ENCODE results near the gene SENP1. TPM values are rescaled to one million over a fixed set of nuclear protein-coding genes. Genes with fewer than 3 reads are reported as not detected.

The SENP1 gene
- total and polyA plus RNA-seq, 2 of the 13 experiments (the other 11 are each of a cell fraction or from before 2014, with no cell fraction given), result 14.0 to 20.2 TPM

- H3K9me3 ChIP-seq (ENCODE audit: low read length), result peaks cover 13% of the 10 kb centered on the region
- WGBS (ENCODE audit: low lambda C conversion rate), result 100% methylated on average over 2 of the region's 2 CpGs
- in situ Hi-C loops (cut with HindIII; ENCODE audit: extremely low pct_ligation_motif_present, low pct_unique_long_range_greater_than_20kb) (no loop called here), intact Hi-C loops (cut with micrococcal nuclease; ENCODE audit: unreplicated experiment) (no loop called here)
- no peaks in the 10 kb centered on the region for H4K20me1 ChIP-seq (ENCODE audit: insufficient read depth, low read length)
- FAIRE-seq, result no peak
- H3K27ac ChIP-seq (ENCODE audit: extremely low read length, insufficient read depth, low read length), result no peak overlapping the region
- no peak overlapping the region for H3K4me3 ChIP-seq (replicated peaks in 1 of 3; ENCODE audit: insufficient read depth in 1 of 3, low read depth in 2 of 3, low read length in 3 of 3)
- H3K27me3 ChIP-seq (ENCODE audit: control insufficient read depth in 1 of 2, insufficient read depth in 2 of 2, low read length in 2 of 2), result no peaks in the 10 kb centered on the region
- DNase-seq (ENCODE audit: low spot score), result no peak
- no peak overlapping the region for H3K4me2 ChIP-seq (ENCODE audit: low read depth, low read length)
- H2AFZ ChIP-seq (ENCODE audit: low read length), result no peak overlapping the region
- peaks cover 8 to 52% of the 10 kb centered on the region in 2 experiments for H3K36me3 ChIP-seq (replicated peaks in 1 of 2; ENCODE audit: control insufficient read depth in 1 of 2, insufficient read depth in 2 of 2, low read length in 2 of 2)
- BruUV-seq (replicated peaks), result no TSS peak
- CTCF ChIA-PET (ENCODE audit: low intra/inter-chr PET ratio, low total read pairs), result no interaction called here
- no peak for ATAC-seq
- peak; percentile 61 for TF ChIP-seq CEBPB (IDR thresholded peaks at IDR 0.05; ENCODE audit: borderline replicate concordance, low read depth, low read length)
- TF ChIP-seq KDM4B (CRISPR knock-in tag; IDR thresholded peaks at IDR 0.05), result no peak
- no peaks in the 10 kb centered on the region for H3K4me1 ChIP-seq (ENCODE audit: insufficient read depth, low read length)
- no peaks in the 10 kb centered on the region for H3K79me2 ChIP-seq (ENCODE audit: insufficient read depth, low read length)
- POLR2A ChIA-PET, result no interaction called here
- no peak overlapping the region for H3K9ac ChIP-seq (ENCODE audit: insufficient read depth, low read depth, low read length)
These were observed 45.4 kb downstream of the SENP1 start for GRCh38 chr12:48060474-48060873.

- DNase-seq (ENCODE audit: low spot score) (no peak), FAIRE-seq (no peak), ATAC-seq (no peak)
- Histone ChIP-seq H2AFZ (ENCODE audit: low read length) (no peak overlapping the region), H3K9ac (ENCODE audit: insufficient read depth, low read depth, low read length) (no peak overlapping the region), H3K36me3 (replicated peaks in 1 of 2; ENCODE audit: control insufficient read depth in 1 of 2, insufficient read depth in 2 of 2, low read length in 2 of 2) (peaks cover 8 to 44% of the 10 kb centered on the region in 2 experiments), H3K4me3 (replicated peaks in 1 of 3; ENCODE audit: insufficient read depth in 1 of 3, low read depth in 2 of 3, low read length in 3 of 3) (no peak overlapping the region), H3K27me3 (ENCODE audit: control insufficient read depth in 1 of 2, insufficient read depth in 2 of 2, low read length in 2 of 2) (no peaks in the 10 kb centered on the region), H3K4me1 (ENCODE audit: insufficient read depth, low read length) (no peaks in the 10 kb centered on the region), H3K9me3 (ENCODE audit: low read length) (peaks cover 13% of the 10 kb centered on the region), H3K4me2 (ENCODE audit: low read depth, low read length) (no peak overlapping the region), H3K79me2 (ENCODE audit: insufficient read depth, low read length) (no peaks in the 10 kb centered on the region), H4K20me1 (ENCODE audit: insufficient read depth, low read length) (no peaks in the 10 kb centered on the region), H3K27ac (ENCODE audit: extremely low read length, insufficient read depth, low read length) (no peak overlapping the region)
- in situ Hi-C loops (cut with HindIII; ENCODE audit: extremely low pct_ligation_motif_present, low pct_unique_long_range_greater_than_20kb), result no loop called here
- no TSS peak for BruUV-seq (replicated peaks)
- no peak for TF ChIP-seq FOXC1 (CRISPR knock-in tag; IDR thresholded peaks at IDR 0.05; ENCODE audit: borderline replicate concordance)
- TF ChIP-seq ZFP1 (CRISPR knock-in tag; IDR thresholded peaks at IDR 0.05), result peak; percentile 81; the same call in 1 of the 2 replicates
- CTCF ChIA-PET (ENCODE audit: low intra/inter-chr PET ratio, low total read pairs), result no interaction called here
- intact Hi-C loops (cut with micrococcal nuclease; ENCODE audit: unreplicated experiment), result no loop called here
- WGBS (ENCODE audit: low lambda C conversion rate), result 98% methylated on average over 5 of the region's 5 CpGs
- POLR2A ChIA-PET, result no interaction called here
These were observed 47.1 kb downstream of the SENP1 start for GRCh38 chr12:48058771-48059170.

All from HepG2 (cell line).